ENCODE data around the gene JAKMIP3.

- TF ChIP-seq POLR2A (IDR thresholded peaks at IDR 0.05) (no peak), CTCF (IDR thresholded peaks at IDR 0.05) (no peak), POLR2AphosphoS5 (IDR thresholded peaks at IDR 0.05) (no peak), EP300 (IDR thresholded peaks at IDR 0.05) (no peak)
Observed at GRCh38 chr10:132052124-132052523, 13.6 kb upstream of the JAKMIP3 start.
